ENCODE data around the gene ESYT2. TPM values are rescaled to one million over a fixed set of nuclear protein-coding genes. Genes with fewer than 3 reads are reported as not detected.

The ESYT2 gene
- total and polyA plus RNA-seq, 8 donors = 8.1 to 31.8 (median 27.3) TPM

DNA sequence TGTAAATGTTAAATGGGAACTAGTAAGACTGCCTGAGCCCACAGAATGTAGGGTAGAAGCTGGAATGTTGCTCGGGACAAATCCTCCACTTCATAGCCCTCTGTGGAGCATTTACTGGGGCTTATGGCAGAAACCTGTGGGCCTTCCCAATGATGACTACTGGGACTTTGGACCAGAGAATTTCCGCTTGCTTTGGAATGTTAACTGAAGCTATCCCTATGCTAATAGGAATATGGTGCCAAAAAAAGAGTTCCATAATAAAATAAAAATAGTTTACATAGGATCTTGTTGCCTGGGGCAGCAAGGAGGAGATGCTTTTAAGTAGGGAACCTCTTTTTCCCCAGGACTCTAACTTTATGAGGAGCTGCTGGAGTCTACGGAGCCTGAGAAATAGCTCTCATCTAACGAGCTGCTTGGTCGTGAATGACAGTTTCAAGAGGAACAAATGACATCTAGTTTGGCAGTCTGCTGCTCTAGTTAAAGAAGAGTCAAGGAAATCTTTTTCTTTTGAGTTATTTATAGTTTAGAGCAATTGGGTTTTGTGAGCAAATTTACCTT, 21.3 kb upstream of the ESYT2 start:
- Histone ChIP-seq H3K9me3 (no peaks in the 10 kb centered on the region), H3K27ac (no peak overlapping the region), H3K4me3 (no peak overlapping the region), H3K4me1 (no peaks in the 10 kb centered on the region), H3K27me3 (no peaks in the 10 kb centered on the region), H3K36me3 (no peaks in the 10 kb centered on the region)
- no peak for FAIRE-seq
- no peak for DNase-seq
- ATAC-seq = no peak
- 73 to 77% methylated on average over 5 of the region's 5 CpGs for WGBS, 2 donors
- TF ChIP-seq CTCF (IDR thresholded peaks at IDR 0.05) = no peak
- intact Hi-C loops (cut with DNase I) = no loop called here

GRCh38 chr7:158849768-158850544, 20.6 kb upstream of the ESYT2 start:
- H3K4me1 ChIP-seq = no peaks in the 10 kb centered on the region
- TF ChIP-seq CTCF (IDR thresholded peaks at IDR 0.05) = no peak
- DNase-seq (peak in 1 of 6 donors; percentile 51), ATAC-seq (peak in 2 of 4 donors; percentile 34 to 44), FAIRE-seq (no peak)
- no peaks in the 10 kb centered on the region for H3K27me3 ChIP-seq
- no peaks in the 10 kb centered on the region for H3K36me3 ChIP-seq
- intact Hi-C loops (cut with DNase I) = no loop called here
- H3K4me3 ChIP-seq = no peak overlapping the region
- no peak overlapping the region for H3K27ac ChIP-seq
- no peaks in the 10 kb centered on the region for H3K9me3 ChIP-seq
- WGBS, 2 donors = 89 to 93% methylated on average over 5 of the region's 5 CpGs

- H3K4me1 ChIP-seq = no peaks in the 10 kb centered on the region
- FAIRE-seq (no peak), DNase-seq (no peak), ATAC-seq (no peak)
- intact Hi-C loops (cut with DNase I) = no loop called here
- no peak for TF ChIP-seq CTCF (IDR thresholded peaks at IDR 0.05)
- H3K27ac ChIP-seq = no peak overlapping the region
- no peaks in the 10 kb centered on the region for H3K9me3 ChIP-seq
- 82 to 89% methylated on average over 5 of the region's 5 CpGs for WGBS, 2 donors
- H3K27me3 ChIP-seq = no peaks in the 10 kb centered on the region
- no peaks in the 10 kb centered on the region for H3K36me3 ChIP-seq
- no peak overlapping the region for H3K4me3 ChIP-seq
Observed at GRCh38 chr7:158849442-158849767, 20.1 kb upstream of the ESYT2 start.

DNA sequence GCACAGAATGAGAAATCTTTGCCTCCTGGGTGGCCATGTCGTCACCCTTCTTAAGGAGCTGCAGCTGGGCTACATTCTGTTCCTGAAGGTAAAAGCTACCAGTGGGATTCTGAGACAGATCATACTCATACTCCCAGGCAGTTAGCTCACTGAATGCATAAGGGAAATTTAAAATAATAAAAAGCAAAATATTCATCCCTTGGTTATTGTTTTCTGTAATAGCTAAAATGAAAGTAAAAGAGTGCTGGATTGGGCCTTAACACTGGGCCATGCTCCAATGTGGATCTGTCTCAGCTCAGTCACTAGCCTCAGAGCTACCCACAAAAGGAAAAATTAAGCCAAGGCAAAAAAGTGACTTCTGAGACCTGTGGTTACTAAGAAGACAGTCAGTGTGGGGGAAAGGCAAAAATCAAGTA, 18.1 kb upstream of the ESYT2 start:
- FAIRE-seq (no peak), ATAC-seq (peak in 2 of 4 donors; percentile 23 to 25), DNase-seq (no peak)
- Histone ChIP-seq H3K36me3 (no peaks in the 10 kb centered on the region), H3K9me3 (no peaks in the 10 kb centered on the region), H3K27ac (no peak overlapping the region), H3K4me3 (no peak overlapping the region), H3K27me3 (no peaks in the 10 kb centered on the region), H3K4me1 (no peaks in the 10 kb centered on the region)
- WGBS, 2 donors = 84 to 92% methylated on average over 1 of the region's 1 CpG
- intact Hi-C loops (cut with DNase I) = no loop called here
- no peak for TF ChIP-seq CTCF (IDR thresholded peaks at IDR 0.05)

DNA sequence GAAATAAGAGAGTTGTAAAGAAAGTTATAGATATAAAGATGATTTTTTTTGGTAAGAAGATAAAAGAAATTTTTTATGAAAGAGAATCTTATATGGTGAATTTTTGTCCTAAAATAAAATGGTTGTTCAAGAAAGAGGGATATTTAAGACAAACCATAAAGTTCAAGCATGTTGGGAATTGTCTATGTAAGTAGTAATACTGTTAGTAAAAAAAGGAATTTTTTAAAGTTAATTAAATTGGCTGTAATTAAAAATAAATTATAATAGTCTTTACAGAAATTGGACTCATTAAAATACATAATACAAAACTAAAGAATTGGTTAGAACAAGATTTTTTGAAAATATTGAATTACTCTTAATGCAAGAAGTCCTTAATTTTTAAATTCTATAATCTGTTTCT, 17.0 kb upstream of the ESYT2 start:
- ATAC-seq (no peak), DNase-seq (no peak), FAIRE-seq (peak; percentile 80)
- Histone ChIP-seq H3K4me1 (no peaks in the 10 kb centered on the region), H3K36me3 (no peaks in the 10 kb centered on the region), H3K4me3 (no peak overlapping the region), H3K27me3 (no peaks in the 10 kb centered on the region), H3K27ac (no peak overlapping the region), H3K9me3 (no peaks in the 10 kb centered on the region)
- intact Hi-C loops (cut with DNase I) = no loop called here
- TF ChIP-seq CTCF (IDR thresholded peaks at IDR 0.05) = no peak

Data from pancreas (tissue), 10 donors.